Gastroesophageal sphincter (tissue), 3 donors: ENCODE results near the gene NKD1.
A peak's percentile ranks its signal among the peaks of the same experiment; 100 is the strongest.

Experiments used
- POLR2AphosphoS5 ChIP-seq: sonication (generic); formaldehyde crosslinking; IDR thresholded peaks from one replicate; pipeline ENCODE4 v1.6.1; 2017; ENCODE audit warnings: antibody characterized with exemption
- TF ChIP-seq, protein P1 (sequence below), 4 experiments: fragments of 200-600 bp in 2 of 4; fragments of 450-650 bp in 2 of 4; sonication (generic) in 1 of 4; IDR thresholded peaks; one replicate each; pipeline ENCODE4 v1.5.1; 2017 to 2019; ENCODE audit warnings: antibody characterized with exemption in 4 of 4, mild to moderate bottlenecking in 2 of 4, moderate library complexity in 2 of 4

GRCh38 chr16:50610331-50611262, 62.4 kb downstream of the NKD1 start:
- TF ChIP-seq POLR2AphosphoS5 = no peak
- TF ChIP-seq, protein P1, sequence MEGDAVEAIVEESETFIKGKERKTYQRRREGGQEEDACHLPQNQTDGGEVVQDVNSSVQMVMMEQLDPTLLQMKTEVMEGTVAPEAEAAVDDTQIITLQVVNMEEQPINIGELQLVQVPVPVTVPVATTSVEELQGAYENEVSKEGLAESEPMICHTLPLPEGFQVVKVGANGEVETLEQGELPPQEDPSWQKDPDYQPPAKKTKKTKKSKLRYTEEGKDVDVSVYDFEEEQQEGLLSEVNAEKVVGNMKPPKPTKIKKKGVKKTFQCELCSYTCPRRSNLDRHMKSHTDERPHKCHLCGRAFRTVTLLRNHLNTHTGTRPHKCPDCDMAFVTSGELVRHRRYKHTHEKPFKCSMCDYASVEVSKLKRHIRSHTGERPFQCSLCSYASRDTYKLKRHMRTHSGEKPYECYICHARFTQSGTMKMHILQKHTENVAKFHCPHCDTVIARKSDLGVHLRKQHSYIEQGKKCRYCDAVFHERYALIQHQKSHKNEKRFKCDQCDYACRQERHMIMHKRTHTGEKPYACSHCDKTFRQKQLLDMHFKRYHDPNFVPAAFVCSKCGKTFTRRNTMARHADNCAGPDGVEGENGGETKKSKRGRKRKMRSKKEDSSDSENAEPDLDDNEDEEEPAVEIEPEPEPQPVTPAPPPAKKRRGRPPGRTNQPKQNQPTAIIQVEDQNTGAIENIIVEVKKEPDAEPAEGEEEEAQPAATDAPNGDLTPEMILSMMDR (IDR thresholded peaks at IDR 0.05) = peak in 3 of 4 experiments; percentile 14 to 22 (median 15)
